Body of pancreas (tissue), 4 donors: ENCODE results near the gene PTPA.

Source experiments
- POLR2A ChIP-seq, 3 donors: fragments of 450-650 bp; IDR thresholded peaks; one replicate each; pipeline ENCODE4 v1.6.1; 2016; ENCODE audit warnings: antibody characterized with exemption in 3 of 3, mild to moderate bottlenecking in 2 of 3
- TF ChIP-seq, protein P1 (sequence below), 7 experiments: fragments of 450-650 bp in 4 of 7; fragments of 200-600 bp in 3 of 7; sonication (generic) in 3 of 7; IDR thresholded peaks; one replicate each; pipeline ENCODE4 v1.5.1; 2016 to 2019; ENCODE audit warnings: antibody characterized with exemption in 7 of 7

DNA sequence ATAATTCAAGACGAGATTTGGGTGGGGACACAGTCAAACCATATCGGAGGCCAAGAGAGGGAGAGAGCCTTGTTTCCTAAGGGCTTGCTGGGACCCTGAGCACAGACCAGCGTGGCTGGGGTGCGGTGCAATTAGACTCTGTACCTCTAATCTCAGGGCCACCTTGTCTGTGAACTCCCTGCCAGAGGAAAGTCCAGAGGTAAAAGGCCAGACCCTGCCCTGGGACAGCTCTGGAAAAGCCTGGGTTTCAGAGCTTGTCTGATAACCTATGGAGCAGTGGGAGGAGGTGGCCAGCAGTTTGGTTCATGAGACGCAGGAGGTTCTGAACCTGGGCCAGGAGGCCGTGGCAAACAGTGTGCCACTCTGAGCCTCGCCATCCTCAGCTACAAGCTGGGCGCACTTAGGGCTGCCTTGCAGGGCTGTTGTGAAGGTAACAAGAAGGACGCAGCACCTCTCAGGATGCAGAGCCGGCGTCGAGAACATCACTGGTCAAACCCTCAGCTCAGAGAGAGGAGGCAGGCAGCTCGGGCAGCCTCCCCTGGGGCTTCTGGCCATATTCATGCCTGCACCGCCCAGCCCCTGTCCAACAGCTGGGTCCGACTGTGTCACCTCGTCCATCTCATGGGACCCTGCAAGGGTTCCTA lies 35.1 kb upstream of the PTPA start:
- TF ChIP-seq, protein P1, sequence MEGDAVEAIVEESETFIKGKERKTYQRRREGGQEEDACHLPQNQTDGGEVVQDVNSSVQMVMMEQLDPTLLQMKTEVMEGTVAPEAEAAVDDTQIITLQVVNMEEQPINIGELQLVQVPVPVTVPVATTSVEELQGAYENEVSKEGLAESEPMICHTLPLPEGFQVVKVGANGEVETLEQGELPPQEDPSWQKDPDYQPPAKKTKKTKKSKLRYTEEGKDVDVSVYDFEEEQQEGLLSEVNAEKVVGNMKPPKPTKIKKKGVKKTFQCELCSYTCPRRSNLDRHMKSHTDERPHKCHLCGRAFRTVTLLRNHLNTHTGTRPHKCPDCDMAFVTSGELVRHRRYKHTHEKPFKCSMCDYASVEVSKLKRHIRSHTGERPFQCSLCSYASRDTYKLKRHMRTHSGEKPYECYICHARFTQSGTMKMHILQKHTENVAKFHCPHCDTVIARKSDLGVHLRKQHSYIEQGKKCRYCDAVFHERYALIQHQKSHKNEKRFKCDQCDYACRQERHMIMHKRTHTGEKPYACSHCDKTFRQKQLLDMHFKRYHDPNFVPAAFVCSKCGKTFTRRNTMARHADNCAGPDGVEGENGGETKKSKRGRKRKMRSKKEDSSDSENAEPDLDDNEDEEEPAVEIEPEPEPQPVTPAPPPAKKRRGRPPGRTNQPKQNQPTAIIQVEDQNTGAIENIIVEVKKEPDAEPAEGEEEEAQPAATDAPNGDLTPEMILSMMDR (IDR thresholded peaks at IDR 0.05): no peak
- TF ChIP-seq POLR2A (IDR thresholded peaks at IDR 0.05): no peak
